Tibial nerve (tissue), 4 donors: ENCODE results near the gene WDR64. TPM values are rescaled to one million over a fixed set of nuclear protein-coding genes. Genes with fewer than 3 reads are reported as not detected.

ENCODE experiments used
- DNase-seq, 2 donors: peaks; one replicate each; pipeline ENCODE4 v3.0.0-alpha.2; 2019; ENCODE audit warnings: low spot score in 2 of 2
- H3K27ac ChIP-seq, 4 donors: fragments of 200-600 bp; sonication (generic) in 3 of 4; one replicate each; pipeline ENCODE4 v1.5.1; 2017 to 2019; ENCODE audit warnings: mild to moderate bottlenecking in 1 of 4
- H3K27me3 ChIP-seq, 2 donors: fragments of 200-600 bp; sonication (generic) in 1 of 2; one replicate each; pipeline versions ENCODE4 v1.5.1 to v1.6.0; 2017 to 2019
- H3K36me3 ChIP-seq, 3 donors: fragments of 200-600 bp; sonication (generic); one replicate each; pipeline ENCODE4 v1.5.1; 2018 to 2019
- H3K4me1 ChIP-seq, 4 donors: fragments of 200-600 bp; sonication (generic) in 3 of 4; one replicate each; pipeline ENCODE4 v1.5.1; 2017 to 2019
- H3K4me3 ChIP-seq, 4 donors: fragments of 200-600 bp; sonication (generic) in 3 of 4; one replicate each; pipeline ENCODE4 v1.5.1; 2017 to 2019; ENCODE audit warnings: mild to moderate bottlenecking in 1 of 4, moderate library complexity in 1 of 4
- H3K9me3 ChIP-seq, 4 donors: fragments of 200-600 bp; sonication (generic) in 3 of 4; one replicate each; pipeline ENCODE4 v1.5.1; 2017 to 2019
- CTCF ChIP-seq, 5 experiments: fragments of 200-600 bp in 3 of 5; fragments of 450-650 bp in 2 of 5; sonication (generic) in 3 of 5; IDR thresholded peaks; one replicate each; pipeline ENCODE4 v1.5.1; 2016 to 2019; ENCODE audit warnings: antibody characterized with exemption in 5 of 5, mild to moderate bottlenecking in 3 of 5, moderate library complexity in 2 of 5
- EP300 ChIP-seq, 2 donors: sonication (generic); formaldehyde crosslinking; IDR thresholded peaks; one replicate each; pipeline ENCODE4 v1.6.1; 2017; ENCODE audit warnings: antibody characterized with exemption in 2 of 2, mild to moderate bottlenecking in 1 of 2
- POLR2A ChIP-seq, 2 donors: fragments of 450-650 bp; IDR thresholded peaks; one replicate each; pipeline ENCODE4 v1.6.1; 2017; ENCODE audit warnings: antibody characterized with exemption in 2 of 2, mild to moderate bottlenecking in 2 of 2, moderate library complexity in 2 of 2
- WGBS, 2 donors: methylation state at CpG; one replicate each; pipeline ENCODE4 v1.1.5; 2018; 5-methylcytosine and 5-hydroxymethylcytosine counted together
- total RNA-seq, 4 donors: library from RNA; depleted of rRNA; stranded (reverse); fragments of >200 nt; gene quantifications; one replicate each; pipeline ENCODE4 v1.1.0, GENCODE V29; 2016

WDR64 gene
- total RNA-seq, 4 donors from 2014 or later: 0.42 TPM; not detected in 3

- WGBS, 2 donors: 0 to 1% methylated on average over 30 to 65 of the region's 68 CpGs
- Histone ChIP-seq H3K36me3 (no peaks in the 10 kb centered on the region), H3K27me3 (no peaks in the 10 kb centered on the region), H3K4me1 (peaks cover 0 to 13% (median 7%) of the 10 kb centered on the region in 4 donors), H3K9me3 (no peaks in the 10 kb centered on the region), H3K27ac (peak within 1 kb of the TSS; percentile 95 to 99 (median 98)), H3K4me3 (peak within 1 kb of the TSS; percentile 62 to 98 (median 76))
- DNase-seq: peak; percentile 65 to 82
- peak in 4 of 5 experiments; percentile 18 to 27 (median 23) for TF ChIP-seq CTCF (IDR thresholded peaks at IDR 0.05)
- peak in 1 of 2 donors; percentile 25 for TF ChIP-seq POLR2A (IDR thresholded peaks at IDR 0.05)
- peak; percentile 77 to 92 for TF ChIP-seq EP300 (IDR thresholded peaks at IDR 0.05)
Measured at GRCh38 chr1:241847796-241848685, 196.0 kb downstream of the WDR64 start, which contains the start of gene EXO1. Gene EXO1 (plus strand): TSS chr1:241848204. CDS start chr1:241850426, 2,222 bp downstream.

- 2 to 9% methylated on average over 13 of the region's 13 CpGs for WGBS, 2 donors
- no peaks in the 10 kb centered on the region for H3K36me3 ChIP-seq
- peak overlapping the region in 2 of 4 donors; percentile 65 to 98 for H3K4me3 ChIP-seq
- H3K4me1 ChIP-seq: peaks cover 0 to 13% (median 7%) of the 10 kb centered on the region in 4 donors
- no peaks in the 10 kb centered on the region for H3K9me3 ChIP-seq
- no peak overlapping the region for H3K27ac ChIP-seq
- TF ChIP-seq EP300 (IDR thresholded peaks at IDR 0.05) (no peak), POLR2A (IDR thresholded peaks at IDR 0.05) (no peak), CTCF (IDR thresholded peaks at IDR 0.05) (no peak)
- DNase-seq: no peak
- no peaks in the 10 kb centered on the region for H3K27me3 ChIP-seq
Measured at GRCh38 chr1:241848686-241849344, 196.7 kb downstream of the WDR64 start.

GRCh38 chr1:241849345-241849695 is 197.2 kb downstream of the WDR64 start:
- DNase-seq: no peak
- Histone ChIP-seq H3K4me1 (peaks cover 0 to 13% (median 7%) of the 10 kb centered on the region in 4 donors), H3K27ac (no peak overlapping the region), H3K4me3 (no peak overlapping the region), H3K36me3 (no peaks in the 10 kb centered on the region), H3K9me3 (no peaks in the 10 kb centered on the region), H3K27me3 (no peaks in the 10 kb centered on the region)
- TF ChIP-seq CTCF (IDR thresholded peaks at IDR 0.05) (no peak), POLR2A (IDR thresholded peaks at IDR 0.05) (no peak), EP300 (IDR thresholded peaks at IDR 0.05) (no peak)
- 36 to 38% methylated on average over 6 of the region's 6 CpGs for WGBS, 2 donors

Other genes with a start within 250 kb of the WDR64 start
- gene FH, start 132.5 kb upstream of the WDR64 start, total RNA-seq: 10 to 100 TPM; 19.6 to 61.5 (median 28.8) TPM
- gene KMO, start 119.9 kb upstream of the WDR64 start, total RNA-seq: 1 to 10 TPM in 2 of 4 donors, under 1 TPM in 2; 0.20 to 4.4 (median 1.8) TPM
- gene CHML, start 11.9 kb upstream of the WDR64 start, total RNA-seq: 1 to 10 TPM; 5.7 to 9.6 (median 6.8) TPM
- 10 to 100 TPM; 17.8 to 31.7 (median 19.7) TPM for gene OPN3, start 11.9 kb upstream of the WDR64 start, total RNA-seq
- gene EXO1, start 195.9 kb downstream of the WDR64 start, total RNA-seq: under 1 TPM in 1 of 4 donors, not detected in 3; 0.39 TPM